Measurements from ENCODE around the gene CT47A7.
"Not testable (repeated sequence)": the region's sequence is repeated elsewhere in the genome, so short reads cannot be mapped to it uniquely, and the experiment has no call there.

Gene CT47A7

DNA sequence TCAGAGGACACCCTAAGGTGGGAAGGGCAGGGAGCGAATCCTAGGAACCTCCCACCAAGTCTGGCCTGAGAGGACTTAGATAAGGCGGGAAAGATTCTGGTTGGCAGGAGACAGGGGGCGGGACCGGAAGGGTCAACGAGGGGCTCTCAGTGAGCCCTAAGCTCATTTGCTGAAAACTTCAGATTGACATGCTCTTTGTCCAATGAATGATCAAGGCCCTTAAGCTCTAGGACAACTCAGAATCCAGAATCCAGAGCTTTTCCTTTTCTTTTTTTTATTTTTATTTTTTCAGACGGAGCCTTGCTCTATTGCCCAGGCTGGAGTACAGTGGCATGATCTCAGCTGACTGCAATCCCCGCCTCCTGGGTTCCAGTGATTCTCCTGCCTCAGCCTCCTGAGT, at the start of gene CT47A7:
TSS of gene CT47A7 (minus strand) at position 101 of the 400 bp plus-strand sequence. CDS start 255 bp downstream, outside the sequence.
- DNase-seq = not testable (repeated sequence)

DNA sequence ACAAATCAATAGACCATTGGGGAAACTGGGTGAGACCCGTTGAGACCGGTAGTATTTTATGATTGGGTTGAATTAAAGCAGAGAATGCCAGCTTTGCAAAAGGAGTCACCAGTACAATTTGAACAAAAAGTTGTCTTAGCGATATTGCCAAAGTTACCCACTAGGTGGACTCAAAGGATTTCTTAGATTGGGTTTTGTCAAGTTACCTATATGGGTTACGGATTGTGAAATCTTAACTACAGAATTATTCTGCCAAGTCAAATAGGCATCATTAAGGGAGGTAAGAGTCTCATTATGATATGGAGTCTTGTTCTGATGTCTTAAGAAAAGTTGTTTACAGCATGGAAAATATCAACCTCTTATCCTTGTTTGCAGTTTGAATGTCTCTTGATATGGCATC, 44.2 kb upstream of the CT47A7 start:
- DNase-seq = no peak

DNA sequence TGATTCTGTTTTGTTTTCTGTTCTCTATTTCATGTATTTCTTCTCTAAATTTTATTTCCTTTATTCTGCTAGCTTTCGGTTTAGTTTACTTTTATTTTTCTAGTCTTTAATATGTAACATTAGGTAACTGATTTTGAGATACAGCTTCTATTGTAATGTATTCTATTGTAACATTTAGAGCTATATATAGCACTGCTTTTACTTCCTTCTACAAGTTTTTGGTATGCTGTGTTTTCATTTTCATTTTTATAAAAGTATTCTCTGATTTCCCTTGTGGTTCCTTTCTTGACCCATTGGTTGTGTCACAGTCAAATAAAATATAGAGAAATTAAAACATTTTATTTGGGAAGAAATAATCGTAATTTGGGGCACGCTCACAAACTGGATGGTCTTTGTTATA, 43.0 kb upstream of the CT47A7 start:
- no peak for DNase-seq

DNA sequence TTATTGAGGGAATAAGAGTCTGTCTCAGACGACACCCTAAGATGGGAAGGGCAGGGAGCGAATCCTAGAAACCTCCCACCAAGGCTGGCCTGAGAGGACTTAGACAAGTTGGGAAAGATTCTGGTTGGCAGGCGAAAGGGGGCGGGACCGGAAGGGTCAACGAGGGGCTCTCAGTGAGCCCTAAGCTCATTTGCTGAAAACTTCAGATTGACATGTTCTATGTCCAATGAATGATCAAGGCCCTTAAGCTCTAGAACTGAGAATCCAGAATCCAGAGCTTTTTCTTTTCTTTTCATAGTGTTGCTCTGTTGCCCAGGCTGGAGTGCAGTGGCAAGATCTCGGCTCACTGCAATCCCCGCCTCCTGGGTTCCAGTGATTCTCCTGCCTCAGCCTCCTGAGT, 29.3 kb upstream of the CT47A7 start, which contains the start of gene CT47A1:
TSS of gene CT47A1 (minus strand) at position 101 of the 400 bp plus-strand sequence. CDS start 231 bp downstream, outside the sequence.
- not testable (repeated sequence) for DNase-seq
